ENCODE results near the gene PLCL2. TPM values are rescaled to one million over a fixed set of nuclear protein-coding genes. Genes with fewer than 3 reads are reported as not detected.

Gene PLCL2
- 9.2 and 9.7 TPM in 2 replicates for total RNA-seq (2014; rRNA removed; shearing (Covaris generic))
- 1.3 and 1.6 TPM in 2 replicates for polyA plus RNA-seq (2016; fragmentation: Nextera tagmentation; extraction: Ambion mirVana)
- long read RNA-seq, partial matches to known transcripts, result 0 of 3 reads
- long read RNA-seq, other reads (novel, unspliced or antisense), result 3 of 3 reads

- Histone ChIP-seq H3K4me1 (ENCODE audit: insufficient read depth) (peaks cover 32% of the 10 kb centered on the region), H4K20me1 (replicated peaks; ENCODE audit: insufficient read depth) (no peaks in the 10 kb centered on the region), H3K36me3 (ENCODE audit: insufficient read depth) (no peaks in the 10 kb centered on the region), H3K4me2 (peak within 1 kb of the TSS; percentile 95), H2AFZ (peak within 1 kb of the TSS; percentile 94), H3K4me3 (peak within 1 kb of the TSS; percentile 76), H3K27ac (ENCODE audit: low read depth) (no peak within 1 kb of the TSS), H3K27me3 (ENCODE audit: insufficient read depth) (peaks cover 61% of the 10 kb centered on the region), H3F3A (replicated peaks; ENCODE audit: low read depth) (peaks cover 8% of the 10 kb centered on the region; the same call in 1 of the 2 replicates), H3K9me2 (ENCODE audit: insufficient read depth) (no peaks in the 10 kb centered on the region), H3K79me2 (replicated peaks; ENCODE audit: insufficient read depth) (peaks cover 20% of the 10 kb centered on the region)
- TF ChIP-seq NANOG (IDR thresholded peaks at IDR 0.05; ENCODE audit: borderline replicate concordance) (no peak), EZH2phosphoT487 (IDR thresholded peaks at IDR 0.05; ENCODE audit: unreplicated experiment) (no peak), JUNB (IDR thresholded peaks at IDR 0.05; ENCODE audit: unreplicated experiment) (no peak), CREB1 (CRISPR knock-in tag; IDR thresholded peaks at IDR 0.05; ENCODE audit: low read depth) (no peak), ETS1 (IDR thresholded peaks at IDR 0.05) (no peak), POLR2AphosphoS5 (IDR thresholded peaks at IDR 0.05; ENCODE audit: low read depth) (no peak), REST (IDR thresholded peaks at IDR 0.05; ENCODE audit: unreplicated experiment) (no peak)
- H3K27ac Mint-ChIP-seq, result no peak within 1 kb of the TSS
- H3K4me1 Mint-ChIP-seq, result peaks cover 41% of the 10 kb centered on the region
- peak; percentile 14 for ATAC-seq
- no peaks in the 10 kb centered on the region; the same call in 2 of the 3 replicates for H3K36me3 Mint-ChIP-seq (ENCODE audit: low read depth)
- H3K4me3 Mint-ChIP-seq, result peak within 1 kb of the TSS; percentile 83
- H3K27me3 Mint-ChIP-seq (ENCODE audit: insufficient read depth, low read depth, poor library complexity), result peaks cover 15% of the 10 kb centered on the region
- peak; percentile 66 for DNase-seq (ENCODE audit: low spot score)
- H3K9me3 Mint-ChIP-seq, result no peaks in the 10 kb centered on the region; the same call in 2 of the 3 replicates
These were observed at the start of gene PLCL2 for GRCh38 chr3:16884748-16885592. PLCL2 (plus strand) TSS chr3:16884955; CDS start chr3:16885040, 85 bp downstream.

GRCh38 chr3:16836505-16837237, 48.1 kb upstream of the PLCL2 start:
- Histone ChIP-seq H3K27ac (ENCODE audit: low read depth) (no peak overlapping the region), H3F3A (replicated peaks; ENCODE audit: low read depth) (no peaks in the 10 kb centered on the region), H4K20me1 (replicated peaks; ENCODE audit: insufficient read depth) (no peaks in the 10 kb centered on the region), H2AFZ (peak overlapping the region; percentile 56; the same call in 1 of the 2 replicates), H3K9me2 (ENCODE audit: insufficient read depth) (peaks cover 10% of the 10 kb centered on the region; the same call in 1 of the 2 replicates), H3K4me2 (no peak overlapping the region), H3K4me3 (no peak overlapping the region), H3K36me3 (ENCODE audit: insufficient read depth) (no peaks in the 10 kb centered on the region), H3K27me3 (ENCODE audit: insufficient read depth) (no peaks in the 10 kb centered on the region), H3K79me2 (replicated peaks; ENCODE audit: insufficient read depth) (no peaks in the 10 kb centered on the region), H3K4me1 (ENCODE audit: insufficient read depth) (peaks cover 16% of the 10 kb centered on the region)
- H3K36me3 Mint-ChIP-seq (ENCODE audit: low read depth), result no peaks in the 10 kb centered on the region
- TF ChIP-seq EZH2phosphoT487 (IDR thresholded peaks at IDR 0.05; ENCODE audit: unreplicated experiment), result no peak
- TF ChIP-seq REST (IDR thresholded peaks at IDR 0.05; ENCODE audit: unreplicated experiment), result no peak
- TF ChIP-seq NANOG (IDR thresholded peaks at IDR 0.05; ENCODE audit: borderline replicate concordance), result no peak
- TF ChIP-seq EZH2 (IDR thresholded peaks at IDR 0.05; ENCODE audit: low read depth, unreplicated experiment), result no peak
- no peak for TF ChIP-seq STAT1 (IDR thresholded peaks at IDR 0.05; ENCODE audit: unreplicated experiment)
- no peak for TF ChIP-seq ZNF331 (CRISPR knock-in tag; IDR thresholded peaks at IDR 0.05; ENCODE audit: low read depth)
- TF ChIP-seq POLR2AphosphoS5 (IDR thresholded peaks at IDR 0.05; ENCODE audit: low read depth), result no peak
- TF ChIP-seq CREB1 (CRISPR knock-in tag; IDR thresholded peaks at IDR 0.05; ENCODE audit: low read depth), result no peak
- no peak for TF ChIP-seq ETS1 (IDR thresholded peaks at IDR 0.05)
- TF ChIP-seq JUNB (IDR thresholded peaks at IDR 0.05; ENCODE audit: unreplicated experiment), result no peak
- no peaks in the 10 kb centered on the region for H3K27me3 Mint-ChIP-seq (ENCODE audit: insufficient read depth, low read depth, poor library complexity)
- DNase-seq (ENCODE audit: low spot score), result no peak
- H3K4me1 Mint-ChIP-seq, result peaks cover 28% of the 10 kb centered on the region
- H3K4me3 Mint-ChIP-seq, result no peak overlapping the region
- H3K27ac Mint-ChIP-seq, result no peak overlapping the region
- no peak for ATAC-seq
- no peaks in the 10 kb centered on the region for H3K9me3 Mint-ChIP-seq

Measured in GM23338 (cell line).